ENCODE results near the gene DCDC1. TPM values are rescaled to one million over a fixed set of nuclear protein-coding genes. Genes with fewer than 3 reads are reported as not detected.

DCDC1 gene
- polyA plus RNA-seq, 3 donors = 0.03 TPM; not detected in 2

DNA sequence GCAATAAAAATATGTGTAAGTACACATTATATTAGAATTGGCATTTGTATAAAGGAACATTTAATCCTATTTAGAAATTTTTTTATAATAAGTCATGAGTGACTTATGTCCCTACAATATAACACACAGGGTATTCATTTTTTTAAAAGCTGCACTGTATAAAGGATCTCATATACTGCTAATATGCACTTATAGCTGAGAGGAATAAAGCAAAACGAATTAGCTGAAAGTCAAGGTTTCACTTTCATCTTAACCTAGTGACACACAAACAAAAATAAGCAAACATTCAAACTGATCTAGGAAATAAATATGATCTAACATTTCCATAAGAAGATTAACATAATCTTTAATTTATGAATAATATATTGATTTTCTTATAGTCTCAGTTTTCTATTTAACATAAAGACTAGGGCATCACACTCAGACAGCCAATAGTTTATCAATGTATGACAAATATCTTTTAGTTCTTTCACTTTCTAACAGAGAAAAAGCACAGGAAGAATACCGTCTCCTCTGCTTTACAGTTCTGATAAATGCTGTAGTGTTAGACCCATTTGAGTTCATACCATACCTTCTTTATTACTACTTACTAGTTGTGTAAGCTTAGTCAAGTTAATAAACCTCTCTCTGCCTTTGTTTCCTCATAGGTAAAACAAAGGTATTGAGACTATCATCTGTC lies 42.9 kb downstream of the DCDC1 start:
- intact Hi-C loops (cut with micrococcal nuclease) = no loop called here
- H3K27ac Mint-ChIP-seq = no peak overlapping the region

DNA sequence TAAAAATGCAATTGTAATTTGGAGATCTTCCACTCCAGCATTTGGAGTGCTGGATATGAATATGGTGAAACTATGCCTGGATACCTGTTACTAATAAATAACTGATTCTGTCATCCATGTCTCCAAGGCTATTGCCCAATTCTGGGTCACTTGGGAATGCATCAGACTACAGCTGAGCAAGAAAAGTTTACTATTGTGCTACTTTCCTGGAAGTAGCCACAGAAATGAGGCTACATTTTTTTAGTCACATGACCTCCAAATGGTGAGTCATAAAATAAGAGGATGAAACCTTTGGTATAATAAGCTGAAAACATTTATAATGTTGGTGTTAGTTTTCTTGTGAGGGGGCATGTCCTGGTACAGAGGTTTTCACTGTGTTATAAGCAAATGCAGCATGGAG lies 44.4 kb downstream of the DCDC1 start:
- Mint-ChIP-seq H3K9me3 (peaks cover 0 to 11% (median 2%) of the 10 kb centered on the region in 7 donors), H3K4me3 (no peak overlapping the region), H3K4me1 (no peaks in the 10 kb centered on the region), H3K27me3 (ENCODE audit: low read depth in 3 of 3) (no peaks in the 10 kb centered on the region), H3K36me3 (no peaks in the 10 kb centered on the region), H3K27ac (no peak overlapping the region)
- no peak overlapping the region for H2AFZ ChIP-seq (ENCODE audit: insufficient read depth, low read depth, low read length, poor library complexity, severe bottlenecking)
- H3K27ac ChIP-seq (ENCODE audit: low read depth in 1 of 2, low read length in 2 of 2) = no peak overlapping the region
- H3K9me3 ChIP-seq (replicated peaks in 1 of 2; ENCODE audit: control insufficient read depth in 1 of 2, insufficient read depth in 1 of 2, low read length in 2 of 2) = no peaks in the 10 kb centered on the region
- H3K4me2 ChIP-seq (replicated peaks; ENCODE audit: extremely low read depth, low read length, poor library complexity, severe bottlenecking) = no peak overlapping the region
- H3K4me1 ChIP-seq (ENCODE audit: control insufficient read depth in 1 of 2, insufficient read depth in 2 of 2, low read length in 2 of 2) = no peaks in the 10 kb centered on the region
- H3K4me3 ChIP-seq (replicated peaks in 1 of 3; ENCODE audit: low read depth in 2 of 3, low read length in 3 of 3) = no peak overlapping the region
- no peak overlapping the region for H3K9ac ChIP-seq (ENCODE audit: insufficient read depth, low read length, poor library complexity, severe bottlenecking)
- no peaks in the 10 kb centered on the region for H3K27me3 ChIP-seq (ENCODE audit: control insufficient read depth in 2 of 2, insufficient read depth in 2 of 2, low read length in 2 of 2)
- no peaks in the 10 kb centered on the region for H4K20me1 ChIP-seq (ENCODE audit: insufficient read depth, low read length)
- H3K36me3 ChIP-seq (replicated peaks in 1 of 2; ENCODE audit: control insufficient read depth in 1 of 2, insufficient read depth in 2 of 2, low read length in 2 of 2) = no peaks in the 10 kb centered on the region
- intact Hi-C loops (cut with micrococcal nuclease) = no loop called here
- no peak for DNase-seq
- H3K79me2 ChIP-seq (ENCODE audit: insufficient read depth, low read length) = no peaks in the 10 kb centered on the region
- TF ChIP-seq, protein P1, sequence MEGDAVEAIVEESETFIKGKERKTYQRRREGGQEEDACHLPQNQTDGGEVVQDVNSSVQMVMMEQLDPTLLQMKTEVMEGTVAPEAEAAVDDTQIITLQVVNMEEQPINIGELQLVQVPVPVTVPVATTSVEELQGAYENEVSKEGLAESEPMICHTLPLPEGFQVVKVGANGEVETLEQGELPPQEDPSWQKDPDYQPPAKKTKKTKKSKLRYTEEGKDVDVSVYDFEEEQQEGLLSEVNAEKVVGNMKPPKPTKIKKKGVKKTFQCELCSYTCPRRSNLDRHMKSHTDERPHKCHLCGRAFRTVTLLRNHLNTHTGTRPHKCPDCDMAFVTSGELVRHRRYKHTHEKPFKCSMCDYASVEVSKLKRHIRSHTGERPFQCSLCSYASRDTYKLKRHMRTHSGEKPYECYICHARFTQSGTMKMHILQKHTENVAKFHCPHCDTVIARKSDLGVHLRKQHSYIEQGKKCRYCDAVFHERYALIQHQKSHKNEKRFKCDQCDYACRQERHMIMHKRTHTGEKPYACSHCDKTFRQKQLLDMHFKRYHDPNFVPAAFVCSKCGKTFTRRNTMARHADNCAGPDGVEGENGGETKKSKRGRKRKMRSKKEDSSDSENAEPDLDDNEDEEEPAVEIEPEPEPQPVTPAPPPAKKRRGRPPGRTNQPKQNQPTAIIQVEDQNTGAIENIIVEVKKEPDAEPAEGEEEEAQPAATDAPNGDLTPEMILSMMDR (IDR thresholded peaks at IDR 0.05) = no peak

More for the DNA sequence above, 42.9 kb downstream of the DCDC1 start:
- Mint-ChIP-seq H3K4me1 (no peaks in the 10 kb centered on the region), H3K36me3 (no peaks in the 10 kb centered on the region), H3K4me3 (no peak overlapping the region), H3K27me3 (ENCODE audit: low read depth in 3 of 3) (no peaks in the 10 kb centered on the region), H3K9me3 (peaks cover 0 to 8% (median 2%) of the 10 kb centered on the region in 7 donors)
- no peak for DNase-seq
- Histone ChIP-seq H3K27me3 (ENCODE audit: control insufficient read depth in 2 of 2, insufficient read depth in 2 of 2, low read length in 2 of 2) (no peaks in the 10 kb centered on the region), H4K20me1 (ENCODE audit: insufficient read depth, low read length) (no peaks in the 10 kb centered on the region), H3K9me3 (replicated peaks in 1 of 2; ENCODE audit: control insufficient read depth in 1 of 2, insufficient read depth in 1 of 2, low read length in 2 of 2) (no peaks in the 10 kb centered on the region), H3K4me2 (replicated peaks; ENCODE audit: extremely low read depth, low read length, poor library complexity, severe bottlenecking) (no peak overlapping the region), H3K36me3 (replicated peaks in 1 of 2; ENCODE audit: control insufficient read depth in 1 of 2, insufficient read depth in 2 of 2, low read length in 2 of 2) (no peaks in the 10 kb centered on the region), H3K79me2 (ENCODE audit: insufficient read depth, low read length) (no peaks in the 10 kb centered on the region), H3K27ac (ENCODE audit: low read depth in 1 of 2, low read length in 2 of 2) (no peak overlapping the region), H3K4me3 (replicated peaks in 1 of 3; ENCODE audit: low read depth in 2 of 3, low read length in 3 of 3) (no peak overlapping the region), H3K9ac (ENCODE audit: insufficient read depth, low read length, poor library complexity, severe bottlenecking) (no peak overlapping the region), H3K4me1 (ENCODE audit: control insufficient read depth in 1 of 2, insufficient read depth in 2 of 2, low read length in 2 of 2) (no peaks in the 10 kb centered on the region), H2AFZ (ENCODE audit: insufficient read depth, low read depth, low read length, poor library complexity, severe bottlenecking) (no peak overlapping the region)
- no CpG with 5 or more reads among the region's 2 CpGs for WGBS (ENCODE audit: insufficient coverage)
- TF ChIP-seq, protein P1 (IDR thresholded peaks at IDR 0.05) = no peak

Data from CD14-positive monocyte (primary cell).